ENCODE measurements around the gene MPPED2. TPM values are rescaled to one million over a fixed set of nuclear protein-coding genes. Genes with fewer than 3 reads are reported as not detected.

The MPPED2 gene
- total RNA-seq, 2 donors from 2014 or later, result 0.24 TPM; not detected in 1

GRCh38 chr11:30370164-30370563 is 216.0 kb downstream of the MPPED2 start:
- Mint-ChIP-seq H3K9me3 (peaks cover 6% of the 10 kb centered on the region), H3K4me1 (ENCODE audit: low read depth in 2 of 2) (no peaks in the 10 kb centered on the region), H3K27ac (no peak overlapping the region), H3K4me3 (no peak overlapping the region), H3K27me3 (peaks cover 7 to 11% of the 10 kb centered on the region in 2 donors), H3K36me3 (no peaks in the 10 kb centered on the region)
- no peak for DNase-seq (ENCODE audit: low spot score)
- ATAC-seq, result no peak

GRCh38 chr11:30368394-30368793 is 217.8 kb downstream of the MPPED2 start:
- no peak overlapping the region for H3K27ac Mint-ChIP-seq
- H3K4me1 Mint-ChIP-seq (ENCODE audit: low read depth in 2 of 2), result no peaks in the 10 kb centered on the region
- H3K36me3 Mint-ChIP-seq, result no peaks in the 10 kb centered on the region
- ATAC-seq (no peak), DNase-seq (ENCODE audit: low spot score) (no peak)
- H3K27me3 Mint-ChIP-seq, result peaks cover 7 to 11% of the 10 kb centered on the region in 2 donors
- H3K9me3 Mint-ChIP-seq, result peaks cover 6% of the 10 kb centered on the region
- no peak overlapping the region for H3K4me3 Mint-ChIP-seq

DNA sequence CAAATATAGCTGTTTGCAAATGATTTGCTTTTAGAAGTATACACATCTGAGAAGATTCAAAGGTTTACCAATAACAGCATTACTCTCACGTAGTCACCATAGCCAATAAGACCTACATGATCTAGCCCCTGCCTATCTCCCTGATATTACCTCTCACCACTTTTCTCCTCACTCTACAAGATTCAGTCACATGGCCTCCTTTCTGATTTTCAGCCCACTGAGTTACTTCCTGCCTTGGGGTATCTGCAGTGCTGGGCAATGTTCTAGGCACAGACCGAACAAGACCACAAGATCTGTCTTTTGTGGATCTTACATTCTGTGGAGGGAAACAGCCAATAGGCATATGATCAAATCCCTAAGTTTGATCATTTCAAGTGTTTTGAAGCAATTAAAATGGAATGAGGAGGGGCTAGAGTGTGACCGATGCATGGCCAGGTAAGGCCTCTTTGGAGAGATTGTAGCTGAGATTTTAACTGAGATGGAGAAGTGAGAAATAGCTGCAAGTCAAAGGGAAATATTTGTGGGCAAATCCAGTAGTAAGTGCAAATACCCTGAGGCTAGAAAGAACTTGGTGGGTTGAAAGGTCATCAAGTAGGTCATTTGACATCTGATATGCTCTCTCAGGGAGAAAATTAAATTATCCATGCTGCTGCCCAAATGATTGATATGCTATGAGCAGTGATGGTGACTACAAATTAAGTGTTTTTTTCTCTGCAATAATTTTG is 220.2 kb downstream of the MPPED2 start:
- ATAC-seq (no peak), DNase-seq (ENCODE audit: low spot score) (no peak)
- Mint-ChIP-seq H3K4me1 (ENCODE audit: low read depth in 2 of 2) (no peaks in the 10 kb centered on the region), H3K27ac (no peak overlapping the region), H3K27me3 (peaks cover 7 to 14% of the 10 kb centered on the region in 2 donors), H3K36me3 (no peaks in the 10 kb centered on the region), H3K9me3 (peaks cover 6% of the 10 kb centered on the region), H3K4me3 (no peak overlapping the region)

DNA sequence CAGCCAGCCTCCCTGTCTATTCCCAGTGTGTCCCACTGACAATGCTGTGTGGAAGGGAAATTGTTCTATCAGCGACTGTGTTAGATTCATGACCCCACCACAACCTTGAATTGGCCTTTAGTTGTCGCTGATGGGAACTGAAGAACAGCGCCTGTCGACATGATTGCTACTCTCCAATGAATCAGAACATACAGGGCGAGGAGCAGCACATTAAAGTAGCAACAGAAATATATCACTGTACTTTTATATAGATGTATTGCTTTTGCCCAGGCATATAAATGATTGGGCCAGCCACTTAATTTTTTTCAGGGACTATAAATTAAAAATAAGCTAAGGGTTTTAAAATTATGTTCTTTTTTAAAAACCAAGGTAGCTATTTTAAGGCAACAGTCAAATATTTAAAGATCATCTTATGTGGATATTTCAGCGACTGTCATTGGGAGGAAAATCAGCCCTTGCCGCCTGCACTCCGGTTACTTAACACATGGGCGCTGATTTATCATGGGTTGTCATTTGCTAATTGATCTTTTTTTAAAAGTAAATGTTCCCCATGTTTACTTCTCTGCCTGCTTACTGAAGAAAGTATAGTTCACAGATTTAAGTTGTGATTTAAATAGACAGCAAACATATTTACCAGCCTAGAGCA is 221.2 kb downstream of the MPPED2 start:
- Mint-ChIP-seq H3K36me3 (no peaks in the 10 kb centered on the region), H3K27me3 (peaks cover 7 to 14% of the 10 kb centered on the region in 2 donors), H3K4me1 (ENCODE audit: low read depth in 2 of 2) (no peaks in the 10 kb centered on the region), H3K27ac (no peak overlapping the region), H3K4me3 (no peak overlapping the region), H3K9me3 (peaks cover 6% of the 10 kb centered on the region)
- DNase-seq (ENCODE audit: low spot score), result no peak
- ATAC-seq, result no peak

DNA sequence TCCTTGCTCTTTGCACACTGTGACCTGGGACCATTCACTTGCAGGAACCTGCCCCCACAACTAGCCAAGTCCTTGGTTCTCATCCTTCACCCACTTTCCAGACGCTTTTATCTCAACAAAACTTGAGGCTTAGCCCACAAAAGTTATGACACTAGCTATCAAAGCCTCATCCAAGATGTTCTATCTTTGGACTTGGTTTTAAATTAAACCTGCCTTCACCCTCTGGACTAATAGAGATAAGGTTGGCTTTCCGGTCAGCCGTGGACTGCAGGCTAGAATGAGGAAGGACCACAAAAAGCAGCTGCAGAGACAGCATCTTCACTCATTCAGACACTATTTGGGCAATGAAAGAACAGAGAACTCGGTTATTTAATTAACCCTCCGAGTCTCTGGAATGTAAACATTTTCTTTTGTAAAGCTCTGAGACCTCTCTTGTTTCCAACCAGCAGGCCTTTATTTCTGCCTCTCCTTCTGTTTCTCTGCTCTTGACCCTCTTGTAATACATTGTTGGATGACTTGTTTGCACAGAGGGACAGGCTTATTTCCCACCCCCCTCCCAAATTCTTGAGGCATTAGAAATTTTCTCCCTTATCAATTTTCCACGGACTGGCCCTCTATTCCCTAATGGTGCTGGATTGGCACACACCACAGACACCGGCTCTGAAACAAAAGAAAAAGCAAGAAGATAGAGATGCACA is 221.9 kb downstream of the MPPED2 start:
- no peaks in the 10 kb centered on the region for H3K36me3 Mint-ChIP-seq
- H3K9me3 Mint-ChIP-seq, result peaks cover 2% of the 10 kb centered on the region
- DNase-seq (ENCODE audit: low spot score), result no peak
- no peaks in the 10 kb centered on the region for H3K4me1 Mint-ChIP-seq (ENCODE audit: low read depth in 2 of 2)
- no peak overlapping the region for H3K4me3 Mint-ChIP-seq
- H3K27me3 Mint-ChIP-seq, result peaks cover 4 to 14% of the 10 kb centered on the region in 2 donors
- ATAC-seq, result no peak
- H3K27ac Mint-ChIP-seq, result no peak overlapping the region

- no peak overlapping the region for H3K27ac Mint-ChIP-seq
Observed at GRCh38 chr11:30360741-30361140, 225.4 kb downstream of the MPPED2 start.

More at GRCh38 chr11:30360741-30361140, 225.4 kb downstream of the MPPED2 start:
- Mint-ChIP-seq H3K4me1 (ENCODE audit: low read depth in 2 of 2) (no peaks in the 10 kb centered on the region), H3K9me3 (no peaks in the 10 kb centered on the region), H3K27me3 (peaks cover 0 to 24% of the 10 kb centered on the region in 2 donors), H3K36me3 (no peaks in the 10 kb centered on the region), H3K4me3 (no peak overlapping the region)
- DNase-seq (ENCODE audit: low spot score) (no peak), ATAC-seq (no peak)
